ENCODE measurements around the gene ZNF823. TPM values are rescaled to one million over a fixed set of nuclear protein-coding genes. Genes with fewer than 3 reads are reported as not detected.

Gene ZNF823
- total and polyA plus RNA-seq, 2 donors (not counting 3 experiments of a cell fraction or from before 2014, with no cell fraction given), result 1.4 to 4.4 TPM

DNA sequence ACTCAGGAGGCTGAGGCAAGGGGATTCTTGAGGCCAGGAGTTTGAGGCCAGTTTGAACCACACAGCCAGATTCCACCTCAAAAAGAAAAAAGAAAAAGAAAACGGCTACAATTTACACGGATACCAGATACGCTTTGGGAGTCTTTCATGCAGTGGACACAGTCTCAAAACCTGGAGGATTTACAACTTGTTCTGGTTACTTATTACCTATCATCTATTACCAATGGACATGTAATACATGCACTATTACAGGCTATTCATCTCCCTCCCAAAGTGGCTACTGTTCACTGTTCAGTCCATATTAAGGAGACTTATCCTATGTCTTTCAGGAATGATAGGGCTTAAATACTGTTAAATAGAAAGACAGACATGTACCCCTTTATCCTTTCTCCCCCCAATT is 33.3 kb downstream of the ZNF823 start:
- CTCF ChIA-PET, result no interaction called here
- Histone ChIP-seq H3K36me3 (ENCODE audit: control insufficient read depth in 2 of 2, extremely low read depth in 1 of 2, insufficient read depth in 2 of 2, low read length in 2 of 2) (no peaks in the 10 kb centered on the region), H3K9me3 (replicated peaks; ENCODE audit: control insufficient read depth, insufficient read depth, low read length) (no peaks in the 10 kb centered on the region), H3K79me2 (ENCODE audit: control insufficient read depth, insufficient read depth, low read length) (no peaks in the 10 kb centered on the region), H3K4me2 (ENCODE audit: insufficient read depth, low read length) (no peak overlapping the region), H4K20me1 (replicated peaks; ENCODE audit: control insufficient read depth, extremely low read depth, insufficient read depth, low read length) (no peaks in the 10 kb centered on the region), H3K27me3 (ENCODE audit: control insufficient read depth in 2 of 2, insufficient read depth in 2 of 2, low read length in 2 of 2) (no peaks in the 10 kb centered on the region), H3K9ac (replicated peaks; ENCODE audit: extremely low read depth, insufficient read depth, low read length) (no peak overlapping the region), H3K9me1 (replicated peaks; ENCODE audit: control insufficient read depth, extremely low read depth, insufficient read depth, low read length) (no peaks in the 10 kb centered on the region), H3K4me3 (replicated peaks in 1 of 3; ENCODE audit: insufficient read depth in 1 of 3, low read depth in 1 of 3, low read length in 3 of 3) (no peak overlapping the region), H3K27ac (ENCODE audit: insufficient read depth, low read depth, low read length) (no peak overlapping the region), H2AFZ (ENCODE audit: low read depth, low read length) (no peak overlapping the region), H3K4me1 (ENCODE audit: control insufficient read depth, extremely low read depth, insufficient read depth, low read length) (no peaks in the 10 kb centered on the region)
- no peak for DNase-seq (ENCODE audit: low read depth, low spot score)
- dilution Hi-C loops (cut with MboI; ENCODE audit: extremely low pct_ligation_motif_present, low sequenced_read_pairs) (no loop called here), intact Hi-C loops (cut with micrococcal nuclease) (no loop called here)
- POLR2A ChIA-PET, result no interaction called here
- BruUV-seq (replicated peaks), result no TSS peak
- no peak for FAIRE-seq
- TF ChIP-seq GATA2 (IDR thresholded peaks at IDR 0.05; ENCODE audit: insufficient read depth, insufficient read length, low read depth, low read length) (no peak), FOS (IDR thresholded peaks at IDR 0.05; ENCODE audit: borderline replicate concordance, insufficient read depth, low read length) (no peak), JUN (IDR thresholded peaks at IDR 0.05; ENCODE audit: borderline replicate concordance, insufficient read depth, insufficient read length, low read depth) (no peak), POLR2A (IDR thresholded peaks at IDR 0.05; ENCODE audit: low read depth, low read length) (no peak), MYC (IDR thresholded peaks at IDR 0.05; ENCODE audit: low read depth, low read length) (no peak), POLR2AphosphoS5 (IDR thresholded peaks at IDR 0.05; ENCODE audit: insufficient read depth, low read depth, low read length) (no peak), EZH2 (IDR thresholded peaks at IDR 0.05; ENCODE audit: borderline replicate concordance, low read depth, low read length, severe bottlenecking) (no peak)
- TF ChIP-seq, protein P1, sequence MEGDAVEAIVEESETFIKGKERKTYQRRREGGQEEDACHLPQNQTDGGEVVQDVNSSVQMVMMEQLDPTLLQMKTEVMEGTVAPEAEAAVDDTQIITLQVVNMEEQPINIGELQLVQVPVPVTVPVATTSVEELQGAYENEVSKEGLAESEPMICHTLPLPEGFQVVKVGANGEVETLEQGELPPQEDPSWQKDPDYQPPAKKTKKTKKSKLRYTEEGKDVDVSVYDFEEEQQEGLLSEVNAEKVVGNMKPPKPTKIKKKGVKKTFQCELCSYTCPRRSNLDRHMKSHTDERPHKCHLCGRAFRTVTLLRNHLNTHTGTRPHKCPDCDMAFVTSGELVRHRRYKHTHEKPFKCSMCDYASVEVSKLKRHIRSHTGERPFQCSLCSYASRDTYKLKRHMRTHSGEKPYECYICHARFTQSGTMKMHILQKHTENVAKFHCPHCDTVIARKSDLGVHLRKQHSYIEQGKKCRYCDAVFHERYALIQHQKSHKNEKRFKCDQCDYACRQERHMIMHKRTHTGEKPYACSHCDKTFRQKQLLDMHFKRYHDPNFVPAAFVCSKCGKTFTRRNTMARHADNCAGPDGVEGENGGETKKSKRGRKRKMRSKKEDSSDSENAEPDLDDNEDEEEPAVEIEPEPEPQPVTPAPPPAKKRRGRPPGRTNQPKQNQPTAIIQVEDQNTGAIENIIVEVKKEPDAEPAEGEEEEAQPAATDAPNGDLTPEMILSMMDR (IDR thresholded peaks at IDR 0.05; ENCODE audit: extremely low read depth in 1 of 2, insufficient read depth in 1 of 2, low read depth in 1 of 2, low read length in 2 of 2), result no peak
- TF ChIP-seq, protein P2, sequence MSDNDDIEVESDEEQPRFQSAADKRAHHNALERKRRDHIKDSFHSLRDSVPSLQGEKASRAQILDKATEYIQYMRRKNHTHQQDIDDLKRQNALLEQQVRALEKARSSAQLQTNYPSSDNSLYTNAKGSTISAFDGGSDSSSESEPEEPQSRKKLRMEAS (IDR thresholded peaks at IDR 0.05; ENCODE audit: insufficient read depth, insufficient read length), result no peak

All from endothelial cell of umbilical vein (primary cell).